IPS-NIHi11 (cell line): ENCODE results near the gene SYT10.
"Not testable (repeated sequence)": the region's sequence is repeated elsewhere in the genome, so short reads cannot be mapped to it uniquely, and the experiment has no call there.

Source experiments
- DNase-seq: peaks from one replicate; pipeline ENCODE4 v3.0.0; 2012; ENCODE audit warnings: mixed read lengths, low spot score

The SYT10 gene

GRCh38 chr12:33331961-33332398, 107.6 kb downstream of the SYT10 start:
- DNase-seq, result not testable (repeated sequence)

DNA sequence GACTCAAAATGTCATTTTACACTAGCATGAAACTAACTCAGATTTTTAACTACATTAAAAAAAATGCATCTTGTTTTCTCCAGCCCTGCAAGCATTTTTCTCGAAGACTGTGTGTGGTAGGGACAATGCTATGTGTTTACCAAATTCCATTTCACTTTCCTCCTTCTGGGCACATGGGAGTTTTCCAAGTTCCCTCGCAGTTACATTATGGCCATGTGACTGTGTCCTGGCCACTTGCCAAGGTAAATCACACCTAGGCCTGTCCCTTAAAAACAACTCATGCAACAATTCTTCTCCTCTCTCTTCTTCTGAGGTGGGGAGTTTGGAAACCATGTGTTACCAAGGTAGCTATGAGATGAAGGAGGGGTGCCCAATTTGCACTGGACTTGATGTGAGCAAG, 108.7 kb downstream of the SYT10 start:
- no peak for DNase-seq
